NCI-H69 (cell line): Measurements from ENCODE around the gene TMEM51.
"Not testable (repeated sequence)": the region's sequence is repeated elsewhere in the genome, so short reads cannot be mapped to it uniquely, and the experiment has no call there.

ENCODE experiments used
- DNase-seq: peaks from one replicate; lab custom pipeline; 2025; lab: John Stamatoyannopoulos, UW

TMEM51 gene

GRCh38 chr1:15154480-15155036, 1.0 kb downstream of the TMEM51 start:
- no peak for DNase-seq

GRCh38 chr1:15155191-15155590, 1.6 kb downstream of the TMEM51 start:
- DNase-seq, result no peak

GRCh38 chr1:15155888-15156741, 2.6 kb downstream of the TMEM51 start:
- no peak for DNase-seq

- DNase-seq, result peak; percentile 14
These were observed 3.3 kb downstream of the TMEM51 start for GRCh38 chr1:15156807-15157380.

GRCh38 chr1:15157524-15158399, 4.2 kb downstream of the TMEM51 start:
- no peak for DNase-seq

- DNase-seq, result no peak
These were observed 5.1 kb downstream of the TMEM51 start for GRCh38 chr1:15158506-15159165.

GRCh38 chr1:15159166-15159555, 5.6 kb downstream of the TMEM51 start:
- no peak for DNase-seq

- peak; percentile 83 for DNase-seq
These were observed 7.1 kb downstream of the TMEM51 start for GRCh38 chr1:15160626-15161025.

- no peak for DNase-seq
These were observed 13.8 kb downstream of the TMEM51 start for GRCh38 chr1:15167386-15167785.

- DNase-seq, result no peak
These were observed 14.9 kb downstream of the TMEM51 start for GRCh38 chr1:15168479-15168878.

- no peak for DNase-seq
These were observed 16.5 kb downstream of the TMEM51 start for GRCh38 chr1:15170071-15170470.

- no peak for DNase-seq
These were observed 17.8 kb downstream of the TMEM51 start for GRCh38 chr1:15171271-15171908.

- no peak for DNase-seq
These were observed 19.1 kb downstream of the TMEM51 start for GRCh38 chr1:15172405-15173259.

GRCh38 chr1:15173863-15174614, 20.5 kb downstream of the TMEM51 start:
- no peak for DNase-seq

- no peak for DNase-seq
These were observed 21.1 kb downstream of the TMEM51 start for GRCh38 chr1:15174615-15174983.

- DNase-seq, result not testable (repeated sequence)
These were observed 22.0 kb downstream of the TMEM51 start for GRCh38 chr1:15175324-15176094.

GRCh38 chr1:15176120-15176519, 22.6 kb downstream of the TMEM51 start:
- DNase-seq, result no peak

GRCh38 chr1:15176898-15177665, 23.5 kb downstream of the TMEM51 start:
- no peak for DNase-seq
